Skeletal muscle cell (primary cell): ENCODE data around the gene SIRT6.
"Not testable (repeated sequence)": the region's sequence is repeated elsewhere in the genome, so short reads cannot be mapped to it uniquely, and the experiment has no call there.

Source experiments
- DNase-seq: peaks from one replicate; pipeline ENCODE4 v3.0.0-alpha.2; 2010; ENCODE audit warnings: low read depth
- H3K4me3 ChIP-seq: 2 replicates; pipeline ENCODE4 v1.5.1; 2011; ENCODE audit warnings: low read depth, mild to moderate bottlenecking, control low read depth, low read length, moderate library complexity

The SIRT6 gene

DNA sequence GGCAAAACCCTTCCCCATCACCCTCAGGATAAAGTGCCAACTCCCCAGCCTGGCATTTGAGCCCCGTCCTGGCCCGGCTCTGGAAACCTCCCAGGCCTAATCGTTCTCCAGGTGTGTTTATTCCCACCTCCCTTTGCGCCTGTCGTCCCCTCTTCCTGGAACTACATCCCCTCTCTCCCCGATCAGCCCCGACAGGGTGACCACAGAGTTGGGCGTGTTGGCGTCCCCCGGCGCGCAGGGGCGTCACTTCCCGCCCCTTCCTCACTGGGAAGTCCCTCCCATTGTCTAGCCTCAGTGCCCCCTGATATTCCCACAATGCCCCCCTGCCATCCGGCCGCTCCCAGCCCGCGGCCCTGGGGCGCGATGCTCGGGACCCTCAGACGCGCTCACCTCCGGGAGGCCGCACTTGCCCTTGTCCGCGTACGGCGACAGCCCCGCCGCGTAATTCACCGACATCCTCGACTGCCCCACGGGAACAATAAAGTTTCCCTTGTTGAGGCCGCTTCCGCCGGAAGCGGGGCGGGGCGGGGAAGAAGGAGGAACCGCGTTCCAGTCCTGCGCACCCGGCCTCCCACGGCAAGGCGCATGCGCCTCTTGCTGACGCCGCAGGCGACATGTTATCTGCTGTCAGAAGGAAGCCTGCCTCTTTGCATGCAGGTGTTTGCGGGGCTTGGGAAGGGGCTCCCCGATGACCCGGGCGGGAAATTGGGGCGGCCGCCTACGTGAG, at the start of gene SIRT6, which contains the start of gene ANKRD24:
SIRT6 (minus strand) TSS at position 480 of the 727 bp plus-strand sequence; CDS start at position 456, 24 bp downstream.
ANKRD24 (plus strand) TSS at position 606 of the 727 bp plus-strand sequence. CDS start 3,737 bp downstream, outside the sequence.
- peak; percentile 87 for DNase-seq
- peak within 1 kb of the TSS; percentile 97 for H3K4me3 ChIP-seq

DNA sequence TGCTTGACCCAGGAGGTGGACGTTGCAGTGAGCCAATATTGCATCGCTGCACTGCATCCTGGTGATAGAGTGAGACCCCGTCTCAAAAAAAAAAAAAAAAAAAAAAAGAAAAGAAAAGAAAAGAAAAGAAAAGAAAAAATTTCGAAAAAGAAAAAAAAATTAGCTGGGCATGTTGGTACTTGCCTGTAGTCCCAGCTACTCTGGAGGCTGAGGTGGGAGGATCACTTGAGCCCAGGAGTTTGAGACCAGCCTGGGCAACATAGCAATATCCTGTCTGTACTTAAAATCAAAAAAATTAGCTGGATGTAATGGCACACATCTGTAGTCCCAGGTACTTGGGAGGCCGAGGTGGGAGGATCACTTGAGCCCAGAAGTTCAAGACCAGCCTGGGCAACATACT, 49.8 kb upstream of the SIRT6 start:
- not testable (repeated sequence) for DNase-seq, H3K4me3 ChIP-seq

DNA sequence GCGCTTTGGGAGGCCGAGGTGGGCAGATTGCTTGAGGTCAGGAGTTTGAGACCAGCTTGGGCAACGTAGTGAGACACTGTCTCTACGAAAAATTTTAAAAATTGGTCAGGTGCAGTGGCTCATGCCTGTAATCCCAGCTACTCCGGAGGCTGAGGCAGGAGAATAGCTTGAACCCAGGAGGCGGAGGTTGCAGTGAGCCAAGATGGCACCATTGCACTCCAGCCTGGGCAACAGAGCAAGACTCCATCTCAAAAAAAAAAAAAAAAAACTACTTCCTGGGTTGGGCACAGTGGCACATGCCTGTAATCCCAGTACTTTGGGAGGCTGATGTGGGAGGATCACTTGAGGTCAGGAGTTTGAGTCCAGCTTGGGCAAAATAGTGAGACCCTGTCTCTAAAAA, 49.2 kb upstream of the SIRT6 start:
- not testable (repeated sequence) for H3K4me3 ChIP-seq, DNase-seq

DNA sequence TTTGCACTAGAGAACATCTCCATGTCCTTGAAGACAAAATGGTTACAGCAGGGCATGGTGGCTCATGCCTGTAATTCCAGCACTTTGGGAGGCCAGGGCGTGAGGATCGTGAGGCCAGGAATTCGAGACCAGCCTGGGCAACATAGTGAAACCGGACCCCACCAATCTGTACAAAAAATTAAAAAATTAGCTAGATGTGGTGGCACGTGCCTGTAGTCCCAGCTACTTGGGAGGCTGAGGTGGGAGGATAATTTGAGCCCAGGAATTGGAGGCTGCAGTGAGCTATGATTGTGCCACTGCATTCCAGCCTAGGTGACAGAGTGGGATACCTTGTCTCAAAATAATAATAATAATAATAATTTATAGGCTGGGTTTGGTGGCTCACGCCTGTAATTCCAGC, 47.9 kb upstream of the SIRT6 start:
- DNase-seq, H3K4me3 ChIP-seq: not testable (repeated sequence)

DNA sequence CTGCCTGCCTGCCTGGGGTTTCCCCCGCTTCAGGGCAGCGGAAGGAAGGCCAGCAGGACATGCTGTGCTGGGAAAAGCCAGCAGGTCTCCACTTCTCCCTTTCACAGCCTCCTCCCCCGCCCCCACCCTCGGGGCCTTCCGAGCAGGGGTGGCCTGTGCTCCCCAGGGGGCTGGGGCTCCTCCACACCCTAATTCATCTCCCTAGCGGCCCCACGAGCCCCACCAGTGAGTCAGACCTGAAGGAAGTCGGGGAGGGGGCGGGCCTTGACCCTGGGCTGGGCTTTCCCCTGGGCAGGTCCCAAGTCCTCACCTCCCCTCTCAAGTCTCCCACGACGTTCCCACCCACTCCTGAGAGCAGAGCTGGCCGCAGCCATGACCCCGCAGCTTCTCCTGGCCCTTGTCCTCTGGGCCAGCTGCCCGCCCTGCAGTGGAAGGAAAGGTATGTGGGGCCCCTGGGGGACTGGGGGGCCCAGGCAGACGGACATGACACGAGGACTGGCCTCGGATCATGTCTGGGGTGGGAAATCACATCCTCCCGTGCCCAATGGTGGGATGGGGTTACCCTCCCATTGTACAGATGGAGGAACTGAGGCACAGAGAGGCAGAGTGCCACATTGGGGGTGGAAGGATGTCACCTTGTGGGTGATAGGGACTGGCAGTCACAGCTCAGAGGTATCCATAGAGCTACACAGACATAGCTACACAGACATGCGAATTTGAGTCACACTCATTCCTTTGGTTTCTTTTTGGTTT, 47.0 kb upstream of the SIRT6 start, which contains the start of gene EBI3:
EBI3 (plus strand) TSS at position 345 of the 753 bp plus-strand sequence; CDS start at position 373, 28 bp downstream.
- DNase-seq: peak; percentile 26
- H3K4me3 ChIP-seq: no peak within 1 kb of the TSS

DNA sequence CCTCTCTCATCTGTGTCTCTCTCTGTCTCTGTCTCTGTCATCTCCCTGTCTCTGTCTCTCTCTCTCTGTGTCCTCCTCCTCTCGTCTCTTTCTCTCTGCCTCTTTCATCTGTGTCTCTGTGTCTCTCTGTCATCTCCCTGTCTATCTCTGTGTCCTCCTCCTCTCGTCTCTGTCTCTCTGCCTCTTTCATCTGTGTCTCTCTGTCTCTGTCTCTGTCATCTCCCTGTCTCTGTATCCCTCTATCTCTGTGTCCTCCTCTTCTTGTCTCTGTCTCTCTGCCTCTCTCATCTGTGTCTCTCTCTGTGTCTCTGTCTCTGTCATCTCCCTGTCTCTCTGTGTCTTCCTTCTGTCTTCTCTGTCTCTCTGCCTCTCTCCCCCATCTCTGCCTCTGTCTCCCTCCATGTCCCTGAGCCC, 46.4 kb upstream of the SIRT6 start:
- DNase-seq: no peak
- no peak overlapping the region for H3K4me3 ChIP-seq

DNA sequence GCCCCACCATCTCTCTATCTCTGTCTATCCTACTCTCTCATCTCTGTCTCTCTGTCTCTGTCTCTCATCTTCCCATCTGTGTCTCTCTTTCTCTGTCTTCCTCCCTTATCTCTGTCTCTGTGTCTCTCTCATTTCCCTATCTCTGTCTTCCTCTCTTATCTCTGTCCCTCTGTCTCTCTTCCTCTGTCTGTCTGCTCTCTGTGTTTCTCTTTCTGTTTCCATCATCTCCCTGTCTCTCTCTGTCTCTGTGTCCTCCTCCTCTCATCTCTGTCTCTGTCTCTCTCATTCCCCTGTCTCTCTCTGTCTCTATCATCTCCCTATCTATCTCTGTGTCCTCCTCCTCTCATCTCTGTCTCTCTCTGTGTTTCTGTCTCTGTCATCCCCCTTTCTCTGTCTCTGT, 45.4 kb upstream of the SIRT6 start:
- no peak for DNase-seq

DNA sequence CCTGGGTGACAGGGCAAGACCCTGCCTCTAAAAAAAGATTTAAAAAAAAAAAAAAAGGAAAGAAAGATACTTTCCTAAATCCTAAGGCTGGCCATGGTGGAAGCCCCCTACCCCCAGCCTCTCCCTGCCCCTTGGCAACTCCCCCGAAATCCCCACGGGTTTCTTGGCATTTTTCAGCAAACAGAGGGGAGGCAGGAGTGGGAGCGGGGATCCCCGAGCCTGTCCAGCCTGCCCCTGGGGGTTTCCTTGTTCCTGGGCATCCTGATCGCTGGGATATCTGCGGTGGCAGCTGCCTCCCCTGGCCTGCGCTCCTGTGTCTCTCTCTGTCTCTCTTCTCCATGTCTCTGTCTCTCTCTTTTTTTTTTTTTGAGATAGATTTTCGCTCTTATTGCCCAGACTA, 43.5 kb upstream of the SIRT6 start:
- no peak for DNase-seq
- H3K4me3 ChIP-seq: no peak overlapping the region

More for the DNA sequence above, 45.4 kb upstream of the SIRT6 start:
- no peak overlapping the region for H3K4me3 ChIP-seq

DNA sequence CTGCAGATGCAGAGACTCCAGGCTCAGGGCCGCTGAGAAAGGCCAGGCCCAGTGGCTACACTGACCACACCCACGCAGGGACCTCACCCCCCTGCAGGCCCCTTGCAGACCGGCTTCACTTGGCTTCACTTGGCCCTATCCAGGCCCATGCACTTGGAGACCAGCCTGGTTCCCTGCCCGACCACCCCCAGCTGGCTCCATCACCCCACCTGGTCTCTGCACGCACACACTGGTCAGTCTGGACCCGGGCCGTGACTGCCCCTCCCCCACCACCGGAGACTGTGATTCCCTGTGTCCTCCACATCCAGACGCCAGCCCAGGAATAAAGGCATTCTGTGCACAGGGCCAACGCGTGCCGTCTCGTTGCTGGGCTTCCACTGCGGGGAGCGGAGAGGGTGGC, 42.1 kb upstream of the SIRT6 start:
- no peak overlapping the region for H3K4me3 ChIP-seq
- DNase-seq: no peak

DNA sequence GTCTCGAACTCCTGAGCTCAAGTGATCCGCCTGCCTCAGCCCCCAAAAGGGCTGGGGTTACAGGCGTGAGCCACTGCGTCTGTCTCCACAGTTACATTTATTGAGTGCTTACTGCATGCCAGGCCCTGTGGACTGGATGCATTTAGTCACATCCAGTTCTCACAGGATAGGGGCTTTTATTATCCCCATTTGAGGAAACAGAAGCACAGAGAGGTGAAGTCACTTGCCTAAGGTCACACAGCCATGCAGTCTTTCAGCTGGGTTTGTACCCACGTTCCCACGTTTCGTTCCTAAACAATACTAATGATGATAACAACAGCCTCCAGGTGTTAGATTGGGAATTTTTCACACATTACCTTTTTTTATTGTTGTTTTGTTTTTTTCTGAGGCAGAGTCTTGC, 37.8 kb upstream of the SIRT6 start:
- DNase-seq: no peak

DNA sequence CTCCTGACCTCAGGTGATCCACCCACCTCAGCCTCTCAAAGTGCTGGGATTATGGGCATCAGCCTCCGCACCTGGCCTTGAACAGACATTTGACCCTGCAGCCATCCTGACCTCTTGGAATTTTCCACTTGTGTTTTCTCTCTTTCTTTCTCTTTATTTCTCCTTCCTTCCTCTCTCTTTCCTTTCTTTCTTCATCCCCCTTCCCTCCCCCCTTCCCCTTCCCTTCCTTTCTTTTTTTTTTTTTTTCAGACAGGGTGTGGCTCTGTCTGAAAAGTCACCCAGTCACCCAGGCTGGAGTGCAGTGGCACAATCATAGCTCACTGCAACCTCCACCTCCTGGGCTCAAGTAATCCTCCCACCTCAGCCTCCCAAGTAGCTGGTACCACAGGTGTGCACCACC, 36.2 kb upstream of the SIRT6 start:
- DNase-seq, H3K4me3 ChIP-seq: not testable (repeated sequence)

More for the DNA sequence above, 37.8 kb upstream of the SIRT6 start:
- no peak overlapping the region for H3K4me3 ChIP-seq

DNA sequence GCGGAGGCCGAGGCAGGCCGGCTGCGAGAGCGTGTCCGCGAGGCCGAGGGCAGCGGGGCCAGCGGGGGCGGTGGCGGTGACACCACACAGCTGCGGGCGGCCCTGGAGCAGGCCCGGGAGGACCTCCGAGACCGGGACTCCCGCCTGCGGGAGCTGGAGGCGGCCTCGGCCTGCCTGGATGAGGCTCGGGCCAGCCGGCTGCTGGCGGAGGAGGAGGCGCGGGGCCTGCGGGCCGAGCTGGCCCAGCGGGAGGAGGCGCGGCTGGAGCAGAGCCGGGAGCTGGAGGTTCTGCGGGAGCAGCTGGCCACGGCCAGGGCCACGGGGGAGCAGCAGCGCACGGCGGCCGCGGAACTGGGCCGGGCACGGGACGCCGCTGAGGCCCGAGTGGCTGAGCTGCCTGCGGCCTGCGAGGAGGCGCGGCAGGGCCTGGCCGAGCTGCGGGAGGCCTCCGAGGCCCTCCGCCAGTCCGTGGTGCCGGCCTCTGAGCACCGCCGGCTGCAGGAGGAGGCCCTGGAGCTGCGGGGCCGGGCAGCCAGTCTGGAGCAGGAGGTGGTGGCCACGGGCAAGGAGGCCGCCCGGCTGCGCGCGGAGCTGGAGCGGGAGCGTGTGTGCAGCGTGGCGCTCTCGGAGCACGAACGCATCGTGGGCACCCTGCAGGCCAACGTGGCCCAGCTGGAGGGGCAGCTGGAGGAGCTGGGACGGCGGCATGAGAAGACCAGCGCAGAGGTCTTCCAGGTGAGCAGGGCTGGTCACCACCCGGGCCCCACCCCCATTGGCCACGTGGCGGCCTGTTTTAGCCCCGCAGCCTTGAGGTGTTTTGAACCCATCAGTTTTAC, 35.3 kb upstream of the SIRT6 start:
- no peak overlapping the region for H3K4me3 ChIP-seq
- no peak for DNase-seq

DNA sequence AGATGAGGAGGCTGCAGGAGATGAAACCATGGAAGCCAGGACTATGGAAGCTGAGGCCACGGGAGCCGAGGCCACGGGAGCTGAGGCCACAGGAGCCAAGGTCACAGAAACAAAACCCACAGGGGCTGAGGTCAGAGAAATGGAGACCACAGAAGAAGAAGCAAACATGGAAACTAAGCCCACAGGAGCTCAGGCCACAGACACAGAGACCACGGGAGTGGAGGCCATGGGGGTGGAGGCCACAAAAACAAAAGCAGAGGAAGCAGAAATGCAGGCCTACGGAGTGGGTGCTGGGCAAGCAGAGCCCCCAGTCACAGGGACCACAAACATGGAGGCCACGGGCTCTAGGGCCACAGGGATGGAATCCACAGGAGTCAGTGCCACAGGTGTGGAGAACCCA, 34.5 kb upstream of the SIRT6 start:
- no peak overlapping the region for H3K4me3 ChIP-seq
- no peak for DNase-seq

DNA sequence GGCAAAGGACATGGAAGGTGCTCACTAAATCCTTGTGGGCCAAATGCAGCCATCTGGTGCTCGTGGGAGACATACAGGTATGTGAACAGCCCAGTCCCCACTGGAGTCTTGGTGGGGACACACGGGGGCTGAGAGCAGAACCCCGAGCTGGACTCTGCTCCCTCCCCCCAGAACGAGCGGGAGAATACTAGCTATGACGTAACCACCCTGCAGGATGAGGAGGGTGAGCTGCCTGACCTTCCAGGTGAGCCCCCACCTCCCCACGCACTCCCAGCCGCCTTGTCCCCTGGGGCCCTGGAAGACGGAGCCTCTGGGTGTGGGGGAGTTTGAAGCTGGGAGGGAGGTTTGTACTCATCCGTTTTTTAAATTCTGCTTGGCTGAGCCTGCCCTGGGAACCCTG, 33.4 kb upstream of the SIRT6 start:
- DNase-seq: no peak
- no peak overlapping the region for H3K4me3 ChIP-seq

DNA sequence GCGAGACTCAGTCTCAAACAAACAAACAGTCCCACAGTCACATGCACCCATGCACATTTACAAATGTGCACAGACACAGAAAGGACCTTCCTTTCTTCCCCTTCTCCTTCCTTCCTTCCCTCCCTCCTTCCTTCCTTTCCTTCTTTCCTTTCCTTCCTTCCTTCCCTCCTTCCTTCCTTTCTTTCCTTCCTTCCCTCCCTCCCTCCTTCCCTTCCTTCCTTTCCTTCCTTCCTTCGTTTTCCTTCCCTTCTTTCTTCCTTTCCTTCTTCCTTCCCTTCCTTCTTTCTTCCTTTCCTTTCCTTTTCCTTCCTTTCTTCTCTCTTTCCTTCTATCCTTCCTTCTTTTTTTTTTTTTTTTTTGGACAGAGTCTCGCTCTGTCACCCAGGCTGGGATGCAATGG, 30.8 kb upstream of the SIRT6 start:
- no peak overlapping the region for H3K4me3 ChIP-seq

DNA sequence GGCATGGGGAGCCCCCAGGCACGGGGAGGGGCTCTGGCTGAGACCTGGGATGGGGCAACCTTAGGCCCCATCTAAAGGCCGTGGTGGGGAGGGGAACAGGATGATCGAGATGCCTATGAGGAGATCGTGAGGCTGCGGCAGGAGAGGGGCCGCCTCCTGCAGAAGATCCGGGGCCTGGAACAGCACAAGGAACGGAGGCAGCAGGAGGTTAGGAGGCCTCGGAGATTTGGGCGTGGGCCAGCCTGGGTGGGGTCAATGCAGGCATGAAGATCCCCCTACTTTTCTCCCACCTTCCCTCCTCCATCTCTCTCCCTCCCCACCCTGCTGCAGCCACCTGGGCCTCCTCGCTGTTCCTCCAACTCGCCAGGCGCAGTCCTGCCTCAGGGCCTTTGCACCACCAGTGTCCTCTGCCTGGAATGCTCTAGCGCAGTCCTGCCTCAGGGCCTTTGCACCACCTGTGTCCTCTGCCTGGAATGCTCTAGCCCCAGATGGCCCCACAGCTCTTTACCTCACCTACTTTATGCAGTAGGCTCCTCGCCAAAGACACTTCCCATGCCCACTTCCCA, 27.9 kb upstream of the SIRT6 start:
- DNase-seq: no peak

More for the DNA sequence above, 30.8 kb upstream of the SIRT6 start:
- DNase-seq: no peak

DNA sequence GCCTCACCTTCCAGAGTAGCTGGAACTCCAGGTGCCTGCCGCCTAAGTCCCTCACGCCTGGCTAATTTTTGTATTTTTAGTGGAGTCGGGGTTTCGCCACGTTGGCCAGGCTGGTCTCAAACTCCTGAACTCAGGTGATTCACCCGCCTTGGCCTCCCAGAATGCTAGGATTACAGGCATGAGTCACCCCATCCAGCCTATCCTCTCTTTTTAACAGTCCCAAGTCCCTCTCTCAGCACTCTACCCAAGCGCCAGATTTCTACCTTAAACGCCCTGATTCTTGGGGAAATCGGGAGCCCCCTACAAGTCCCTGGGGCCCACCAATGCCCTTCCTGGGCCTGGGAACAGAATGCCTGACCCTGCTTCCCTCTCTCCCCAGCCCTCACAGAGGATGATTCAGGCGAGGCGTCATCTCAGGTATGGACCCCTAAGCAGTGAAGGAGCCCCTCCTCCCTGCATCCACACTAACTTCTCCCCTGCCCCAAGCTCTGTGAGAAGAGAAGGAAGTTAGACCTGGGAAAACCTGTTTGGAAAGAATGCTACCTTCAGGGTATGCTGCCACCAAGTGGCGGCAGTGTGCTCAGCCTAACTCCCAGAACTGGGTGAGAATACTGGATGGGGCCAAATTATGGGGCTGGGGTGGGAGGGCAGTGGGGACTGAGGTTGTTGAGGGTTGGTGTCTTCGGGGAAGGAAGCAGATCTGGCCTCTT, 26.2 kb upstream of the SIRT6 start:
- no peak for DNase-seq
- H3K4me3 ChIP-seq: no peak overlapping the region

More for the DNA sequence above, 27.9 kb upstream of the SIRT6 start:
- H3K4me3 ChIP-seq: no peak overlapping the region

DNA sequence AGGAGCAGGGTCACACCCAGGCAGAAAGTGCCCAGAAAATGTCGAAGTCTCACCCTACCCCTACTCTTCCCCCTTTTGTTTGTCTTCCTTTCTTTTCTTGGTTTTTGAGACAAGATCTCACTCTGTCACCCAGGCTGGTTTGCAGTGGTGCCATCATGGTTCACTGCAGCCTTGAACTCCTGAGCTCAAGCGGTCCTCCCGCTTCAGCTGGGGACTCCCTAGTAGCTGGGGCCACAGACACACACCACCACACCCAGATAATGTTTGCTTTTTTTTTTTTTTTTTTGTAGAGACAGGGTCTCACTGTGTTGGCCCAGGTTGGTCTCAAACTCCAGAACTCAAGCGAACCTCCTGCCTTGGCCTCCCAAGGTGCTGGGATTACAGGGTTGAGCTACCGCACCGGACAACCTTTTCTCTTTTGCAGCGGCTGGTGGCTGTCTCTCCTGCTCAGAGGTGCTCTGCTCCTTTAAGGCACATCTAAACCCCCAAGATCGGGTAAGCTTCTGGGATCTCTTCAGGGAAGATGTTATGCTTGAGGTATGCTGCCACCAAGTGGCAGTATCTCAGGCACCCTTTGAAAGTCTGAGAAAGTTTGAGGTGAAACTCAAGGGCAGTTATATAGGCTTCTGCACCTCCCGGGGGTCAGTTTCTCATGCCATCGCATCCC, 24.6 kb upstream of the SIRT6 start:
- no peak overlapping the region for H3K4me3 ChIP-seq
- no peak for DNase-seq
